Smooth muscle cell (in vitro differentiated cells): ENCODE data around the gene PYGO1. TPM values are rescaled to one million over a fixed set of nuclear protein-coding genes. Genes with fewer than 3 reads are reported as not detected.

ENCODE experiments used
- DNase-seq: peaks from one replicate; lab custom pipeline; 2025; ENCODE audit not compliant: unreplicated experiment; lab: John Stamatoyannopoulos, UW
- H2AFZ ChIP-seq: fragments of 200-600 bp; sonication (generic); 2 replicates; pipeline ENCODE4 v1.6.0; 2016; ENCODE audit warnings: antibody characterized with exemption, low read depth, mild to moderate bottlenecking
- H3F3A ChIP-seq: fragments of 200-600 bp; sonication (generic); 2 replicates; pipeline ENCODE4 v1.6.0; 2017; ENCODE audit warnings: antibody characterized with exemption, low read depth
- H3K27ac ChIP-seq: fragments of 200-600 bp; sonication (generic); 2 replicates; pipeline ENCODE4 v1.5.1; 2016; ENCODE audit warnings: low read depth, mild to moderate bottlenecking
- H3K27me3 ChIP-seq: fragments of 200-600 bp; sonication (generic); 2 replicates; pipeline ENCODE4 v1.6.1; 2016; ENCODE audit warnings: low read depth, mild to moderate bottlenecking
- H3K36me3 ChIP-seq: fragments of 200-600 bp; sonication (generic); 2 replicates; pipeline ENCODE4 v1.5.1; 2016; ENCODE audit warnings: low read depth
- H3K4me1 ChIP-seq: fragments of 200-600 bp; sonication (generic); 2 replicates; pipeline ENCODE4 v1.5.1; 2016; ENCODE audit warnings: low read depth
- H3K4me2 ChIP-seq: fragments of 200-600 bp; sonication (generic); 2 replicates; pipeline ENCODE4 v1.6.0; 2016; ENCODE audit warnings: mild to moderate bottlenecking
- H3K4me3 ChIP-seq: fragments of 200-600 bp; sonication (generic); 2 replicates; pipeline ENCODE4 v1.5.1; 2016; ENCODE audit warnings: mild to moderate bottlenecking
- H3K79me2 ChIP-seq: fragments of 200-600 bp; sonication (generic); 2 replicates; pipeline ENCODE4 v1.6.0; 2016; ENCODE audit warnings: low read depth, mild to moderate bottlenecking
- H3K9ac ChIP-seq: fragments of 200-600 bp; sonication (generic); 2 replicates; pipeline ENCODE4 v1.6.0; 2016; ENCODE audit warnings: low read depth
- H3K9me3 ChIP-seq: fragments of 200-600 bp; sonication (generic); replicated peaks from 2 replicates; pipeline ENCODE4 v1.5.1; 2016; ENCODE audit warnings: low read depth
- H4K20me1 ChIP-seq: fragments of 200-600 bp; sonication (generic); 2 replicates; pipeline ENCODE4 v1.6.0; 2016; ENCODE audit warnings: low read depth
- CTCF ChIP-seq: fragments of 200-600 bp; sonication (generic); IDR thresholded peaks from 2 replicates; pipeline ENCODE4 v1.5.1; 2017; ENCODE audit warnings: borderline replicate concordance, mild to moderate bottlenecking, antibody characterized with exemption; ENCODE audit not compliant: insufficient read depth, poor library complexity, severe bottlenecking
- WGBS: methylation state at CpG from one replicate; pipeline ENCODE4 v1.1.7; 2016; ENCODE audit warnings: low lambda C conversion rate; 5-methylcytosine and 5-hydroxymethylcytosine counted together
- polyA plus RNA-seq: library from polyadenylated mRNA; unstranded; fragments of >200 nt; fragmentation: Nextera tagmentation; extraction: Ambion mirVana; gene quantifications from 2 replicates; pipeline ENCODE4 v1.2.1, GENCODE V29; 2016
- total RNA-seq: library from RNA; depleted of rRNA; stranded (reverse); fragments of >200 nt; gene quantifications from 2 replicates; pipeline ENCODE4 v1.2.3, GENCODE V29; 2014

The PYGO1 gene
- total RNA-seq, result 16.0 and 19.6 TPM in 2 replicates
- 2.2 and 3.6 TPM in 2 replicates for polyA plus RNA-seq

- no peak for TF ChIP-seq CTCF
- Histone ChIP-seq H3F3A (peaks cover 10% of the 10 kb centered on the region), H4K20me1 (peaks cover 29% of the 10 kb centered on the region), H3K4me3 (peak within 1 kb of the TSS; percentile 87), H3K36me3 (no peaks in the 10 kb centered on the region), H3K4me2 (peak within 1 kb of the TSS; percentile 94), H3K27ac (peak within 1 kb of the TSS; percentile 81), H3K27me3 (no peaks in the 10 kb centered on the region), H3K4me1 (peaks cover 5% of the 10 kb centered on the region), H3K79me2 (peaks cover 27% of the 10 kb centered on the region), H3K9me3 (no peaks in the 10 kb centered on the region), H2AFZ (peak within 1 kb of the TSS; percentile 95), H3K9ac (peak within 1 kb of the TSS; percentile 92)
- DNase-seq, result peak; percentile 58
- under 1% methylated on average over 49 of the region's 107 CpGs for WGBS
Observed at GRCh38 chr15:55588070-55588814, at the start of gene PYGO1. TSS of gene PYGO1 (minus strand) at chr15:55588345. CDS start at chr15:55587883, 462 bp downstream.

- 94% methylated on average over 3 of the region's 3 CpGs for WGBS
Observed at GRCh38 chr15:55637086-55637485, 48.9 kb upstream of the PYGO1 start.

GRCh38 chr15:55633731-55634130, 45.6 kb upstream of the PYGO1 start:
- H3K4me2 ChIP-seq, result no peak overlapping the region
- H3K27ac ChIP-seq, result no peak overlapping the region
- no peak overlapping the region for H3K9ac ChIP-seq
- no peaks in the 10 kb centered on the region for H3K79me2 ChIP-seq
- DNase-seq, result no peak
- H3K9me3 ChIP-seq, result no peaks in the 10 kb centered on the region
- no peaks in the 10 kb centered on the region for H3K4me1 ChIP-seq
- no peaks in the 10 kb centered on the region for H4K20me1 ChIP-seq
- TF ChIP-seq CTCF, result no peak
- no peak overlapping the region for H2AFZ ChIP-seq
- WGBS, result 91% methylated on average over 1 of the region's 1 CpG
- peaks cover 1% of the 10 kb centered on the region for H3F3A ChIP-seq
- H3K4me3 ChIP-seq, result no peak overlapping the region
- H3K27me3 ChIP-seq, result no peaks in the 10 kb centered on the region
- H3K36me3 ChIP-seq, result peaks cover 3% of the 10 kb centered on the region

More at GRCh38 chr15:55637086-55637485, 48.9 kb upstream of the PYGO1 start:
- Histone ChIP-seq H3K27ac (no peak overlapping the region), H3K9me3 (no peaks in the 10 kb centered on the region), H3K4me3 (no peak overlapping the region), H3K79me2 (no peaks in the 10 kb centered on the region), H3F3A (no peaks in the 10 kb centered on the region), H4K20me1 (no peaks in the 10 kb centered on the region), H3K36me3 (peaks cover 3% of the 10 kb centered on the region), H3K4me2 (no peak overlapping the region), H3K4me1 (no peaks in the 10 kb centered on the region), H3K9ac (no peak overlapping the region), H3K27me3 (no peaks in the 10 kb centered on the region), H2AFZ (no peak overlapping the region)
- TF ChIP-seq CTCF, result no peak
- DNase-seq, result no peak

- Histone ChIP-seq H3K9ac (no peak overlapping the region), H3K36me3 (peaks cover 3% of the 10 kb centered on the region), H3K4me2 (no peak overlapping the region), H4K20me1 (no peaks in the 10 kb centered on the region), H3K27ac (no peak overlapping the region), H3K4me3 (no peak overlapping the region), H3K9me3 (no peaks in the 10 kb centered on the region), H3K4me1 (no peaks in the 10 kb centered on the region), H3K27me3 (no peaks in the 10 kb centered on the region), H3K79me2 (no peaks in the 10 kb centered on the region), H2AFZ (no peak overlapping the region), H3F3A (peaks cover 9% of the 10 kb centered on the region)
- 96% methylated on average over 2 of the region's 2 CpGs for WGBS
- no peak for TF ChIP-seq CTCF
- no peak for DNase-seq
Observed at GRCh38 chr15:55632434-55632833, 44.3 kb upstream of the PYGO1 start.
